Measurements from ENCODE around the gene ACOXL. TPM values are rescaled to one million over a fixed set of nuclear protein-coding genes. Genes with fewer than 3 reads are reported as not detected.
"Not testable (repeated sequence)": the region's sequence is repeated elsewhere in the genome, so short reads cannot be mapped to it uniquely, and the experiment has no call there.

Gene ACOXL
- total RNA-seq, 1 donor from 2014 or later = 1.2 TPM

DNA sequence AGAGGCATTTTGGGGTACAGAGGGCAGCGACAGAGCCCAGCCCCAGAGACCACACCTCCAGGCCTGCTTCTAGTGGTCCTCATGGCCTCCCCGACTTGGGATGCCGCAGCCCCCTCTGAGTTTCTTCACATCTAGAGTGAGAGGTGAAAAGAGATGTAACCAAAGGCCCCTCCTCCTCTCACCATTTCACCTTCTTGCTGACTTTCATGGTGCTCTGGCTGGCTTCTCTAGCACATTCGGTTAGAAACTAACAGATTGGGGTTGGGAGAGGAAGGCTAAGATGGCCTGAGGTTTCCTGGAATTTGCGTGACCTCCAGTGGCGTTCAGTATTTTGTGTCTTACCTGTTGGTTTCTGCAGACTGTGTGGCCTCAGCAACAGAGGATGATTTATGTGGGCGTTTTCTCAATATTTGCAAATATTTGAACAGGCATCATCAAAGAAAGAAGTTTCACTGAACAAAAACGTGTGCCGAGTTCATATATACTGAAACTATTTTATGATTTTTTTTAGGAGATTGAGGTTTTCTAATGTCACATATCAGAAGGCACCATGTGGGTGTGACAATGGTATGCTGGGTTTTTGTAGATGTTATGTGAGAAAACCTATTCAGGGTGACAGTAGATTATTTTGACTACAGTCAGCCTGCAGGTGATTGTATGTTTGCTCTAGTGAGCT, 318.5 kb downstream of the ACOXL start:
- intact Hi-C loops (cut with micrococcal nuclease) = loop anchor here (5.0 kb wide), 1 partner anchor 239 kb away; no protein-coding TSS in a partner anchor

DNA sequence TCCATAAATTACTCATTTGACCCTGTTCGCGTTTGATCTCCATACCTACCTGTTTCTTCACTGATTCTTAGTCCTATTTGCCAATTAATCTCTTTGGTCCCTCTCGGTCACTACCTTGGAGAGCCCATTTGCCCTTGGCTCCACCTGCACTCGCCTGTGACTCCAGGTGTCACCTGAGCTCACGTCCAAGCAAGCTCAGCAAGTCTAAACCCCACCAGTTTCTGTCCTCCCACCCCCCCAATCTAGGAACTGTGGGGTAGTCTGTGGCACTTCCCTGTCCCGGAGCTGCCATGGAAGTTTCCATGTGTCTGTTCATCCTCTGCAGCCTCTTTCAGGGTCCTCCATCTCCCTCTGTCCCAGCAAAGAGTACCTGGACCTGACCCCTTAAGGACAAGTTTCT, 320.2 kb downstream of the ACOXL start:
- intact Hi-C loops (cut with micrococcal nuclease) = loop anchor here (5.0 kb wide), 1 partner anchor 240 kb away; no protein-coding TSS in a partner anchor

DNA sequence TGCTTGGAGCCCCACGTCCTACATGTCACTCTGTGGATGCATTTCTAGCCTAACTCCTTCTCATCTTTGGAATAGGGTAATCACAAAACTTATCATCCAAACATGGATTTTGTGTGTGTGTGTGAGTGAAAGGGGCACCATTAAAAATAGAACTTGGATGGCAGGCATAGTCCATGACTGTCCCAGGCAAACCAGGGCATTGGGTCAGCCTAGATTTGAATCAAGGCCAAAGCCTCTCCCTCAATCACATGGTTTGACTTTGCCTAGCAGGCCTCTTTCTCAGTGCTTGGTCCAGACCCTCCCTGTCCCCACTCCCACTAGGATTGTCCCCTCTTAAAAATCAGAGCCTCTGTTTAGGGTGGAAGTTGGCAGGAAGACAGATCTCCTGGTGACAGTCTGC, 320.9 kb downstream of the ACOXL start:
- intact Hi-C loops (cut with micrococcal nuclease) = loop anchor here (5.0 kb wide), 1 partner anchor 241 kb away; no protein-coding TSS in a partner anchor

DNA sequence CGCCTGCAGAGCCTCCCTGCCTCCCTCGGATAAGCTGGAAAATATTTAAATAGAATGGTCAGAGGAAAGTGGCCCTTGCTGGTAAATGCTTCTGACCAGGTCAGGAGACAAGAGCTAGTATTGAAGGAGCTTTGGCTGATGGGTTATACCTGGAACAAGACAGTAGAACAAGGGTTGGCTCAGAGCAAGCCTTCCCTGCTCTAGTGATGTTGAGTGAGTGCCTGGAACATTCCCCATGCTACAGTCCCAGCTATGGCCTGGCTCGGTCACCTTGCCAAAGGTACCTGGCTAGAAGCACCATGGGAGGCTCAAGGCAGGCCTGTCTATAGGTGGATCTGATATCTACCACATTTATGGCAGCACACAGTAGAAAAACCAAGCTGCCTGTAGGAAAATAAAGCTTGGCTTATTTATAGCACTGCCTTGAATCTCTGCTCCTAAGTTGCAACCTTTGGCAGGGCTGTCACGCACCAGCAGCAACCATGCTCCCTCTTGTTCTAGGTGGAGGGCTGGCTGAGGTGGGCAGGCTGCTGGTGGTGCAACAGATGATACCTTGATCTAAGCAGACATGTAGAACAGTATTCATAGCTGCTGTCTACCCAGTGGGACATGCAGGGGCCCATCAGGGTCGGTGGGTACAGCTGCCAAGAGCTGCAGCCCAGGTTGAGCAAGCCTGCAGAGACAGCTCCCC, 321.6 kb downstream of the ACOXL start:
- intact Hi-C loops (cut with micrococcal nuclease) = loop anchor here (5.0 kb wide), 1 partner anchor 242 kb away; no protein-coding TSS in a partner anchor

DNA sequence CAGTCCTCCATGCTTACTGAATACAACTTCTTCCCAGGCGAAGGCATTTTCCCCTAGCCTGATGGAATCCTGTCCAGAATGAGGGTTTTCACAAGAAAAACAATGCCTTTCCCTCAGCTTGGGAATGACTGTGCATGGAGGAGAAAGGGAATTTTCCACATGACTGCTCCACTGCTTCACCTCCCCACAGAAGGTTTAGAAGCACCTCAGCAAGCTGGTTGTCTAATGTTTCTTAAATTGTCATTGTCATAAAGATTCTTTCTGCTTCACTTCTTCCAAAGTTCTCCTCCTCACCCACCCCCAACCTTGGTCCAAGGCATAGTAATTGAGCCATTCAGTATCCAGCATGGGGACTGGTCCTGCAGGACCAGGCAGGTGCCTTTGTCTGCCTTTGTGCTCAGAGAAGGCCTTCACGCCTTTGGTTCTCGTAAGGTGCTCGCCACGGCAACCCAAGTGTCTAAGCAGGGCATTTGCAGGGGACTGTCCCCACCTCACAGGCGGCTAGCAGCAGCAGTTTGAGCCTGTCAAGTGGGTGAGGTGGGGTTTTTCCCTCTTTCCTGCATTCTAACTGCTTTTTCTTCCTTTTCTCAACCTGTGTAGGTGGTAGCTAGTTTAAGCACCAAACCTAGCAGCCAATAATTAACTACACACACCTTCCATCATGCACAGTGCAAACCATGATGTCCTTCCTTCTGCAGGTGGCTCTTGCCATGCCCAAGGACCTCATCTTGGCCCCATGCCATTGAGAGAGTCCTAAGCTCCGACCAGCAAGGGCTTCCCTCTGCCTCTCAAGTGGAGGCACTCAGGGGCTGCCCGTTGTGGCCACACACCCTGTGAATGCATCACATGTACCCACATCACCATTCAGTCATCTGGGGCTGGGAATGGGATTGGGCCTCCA, 322.7 kb downstream of the ACOXL start:
- intact Hi-C loops (cut with micrococcal nuclease) = loop anchor here (5.0 kb wide), 1 partner anchor 243 kb away; no protein-coding TSS in a partner anchor

DNA sequence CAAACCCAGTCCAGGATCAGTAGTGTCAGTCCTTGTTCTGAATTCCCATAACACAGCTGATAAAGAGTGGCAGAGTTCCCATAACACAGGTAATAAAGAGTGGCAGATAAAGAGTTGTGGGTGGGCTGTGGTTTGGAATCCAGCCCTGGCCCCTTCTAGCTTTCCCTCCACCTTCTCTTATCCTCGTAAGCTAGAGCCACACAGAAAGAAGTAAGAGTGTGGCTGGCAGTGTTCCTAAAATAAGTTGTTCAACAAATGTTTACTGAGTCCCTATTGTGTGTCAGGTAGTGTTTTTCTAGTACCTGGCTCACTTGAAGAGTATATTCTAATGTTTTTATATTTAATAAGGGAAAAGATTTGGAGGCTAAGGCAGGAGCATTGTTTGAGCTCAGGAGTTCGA, 323.4 kb downstream of the ACOXL start:
- intact Hi-C loops (cut with micrococcal nuclease) = no loop called here

DNA sequence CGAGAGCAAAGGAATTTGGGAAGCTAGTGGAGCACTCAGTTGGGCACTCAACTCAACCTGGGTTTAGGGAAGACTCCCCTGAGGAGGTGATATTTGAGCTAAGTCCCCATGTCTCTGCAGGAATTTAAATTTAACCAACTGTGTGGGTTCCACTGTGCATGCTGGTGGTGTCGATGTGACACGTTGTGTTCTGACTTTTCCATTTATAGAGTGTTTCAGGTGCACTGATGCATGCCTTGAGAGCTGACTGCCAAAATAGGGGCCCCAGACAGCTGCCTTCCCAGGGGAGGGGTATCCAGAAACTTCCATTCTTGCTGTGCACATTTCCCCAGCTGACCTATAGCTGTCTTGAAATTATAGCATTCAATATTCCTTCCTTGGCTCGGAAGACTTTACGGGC, 324.7 kb downstream of the ACOXL start:
- intact Hi-C loops (cut with micrococcal nuclease) = no loop called here

DNA sequence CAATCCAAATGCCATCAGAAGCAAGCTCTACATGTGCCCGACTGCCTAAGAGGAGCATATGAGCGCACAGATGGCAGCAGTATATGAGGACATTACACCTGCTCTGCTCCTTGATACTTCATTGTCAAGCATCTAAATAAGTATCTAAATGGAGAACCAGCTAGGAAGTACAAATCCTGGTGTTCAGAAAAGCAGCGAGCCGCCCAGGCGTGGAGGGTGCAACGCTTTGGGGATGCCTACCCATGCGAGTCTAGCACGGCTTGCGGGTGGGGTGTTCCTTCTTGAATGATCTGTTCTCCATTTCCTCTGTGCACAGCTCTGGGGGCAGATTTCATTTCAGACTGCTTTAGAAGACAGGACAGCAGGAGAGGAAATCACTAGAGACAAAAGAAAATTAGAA, 325.3 kb downstream of the ACOXL start:
- intact Hi-C loops (cut with micrococcal nuclease) = no loop called here

DNA sequence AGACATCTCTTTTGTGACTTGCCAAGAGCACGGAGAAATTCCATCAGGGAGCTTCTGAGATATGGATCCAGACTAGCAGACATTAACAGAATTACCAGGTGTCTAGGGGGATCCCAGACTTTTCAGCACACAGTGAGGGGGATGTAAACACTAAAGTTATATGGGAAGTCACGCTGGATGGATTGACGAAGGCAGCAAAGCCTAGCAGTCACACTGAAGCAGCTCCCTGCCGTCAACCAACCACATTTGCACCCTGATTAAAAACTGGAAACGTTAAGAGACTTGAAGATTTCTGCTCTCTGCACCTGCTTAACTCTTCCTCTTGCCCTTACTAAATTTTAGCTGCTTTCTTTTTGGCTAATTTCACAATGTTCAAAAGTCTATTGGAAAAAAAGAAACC, 325.9 kb downstream of the ACOXL start:
- intact Hi-C loops (cut with micrococcal nuclease) = no loop called here

DNA sequence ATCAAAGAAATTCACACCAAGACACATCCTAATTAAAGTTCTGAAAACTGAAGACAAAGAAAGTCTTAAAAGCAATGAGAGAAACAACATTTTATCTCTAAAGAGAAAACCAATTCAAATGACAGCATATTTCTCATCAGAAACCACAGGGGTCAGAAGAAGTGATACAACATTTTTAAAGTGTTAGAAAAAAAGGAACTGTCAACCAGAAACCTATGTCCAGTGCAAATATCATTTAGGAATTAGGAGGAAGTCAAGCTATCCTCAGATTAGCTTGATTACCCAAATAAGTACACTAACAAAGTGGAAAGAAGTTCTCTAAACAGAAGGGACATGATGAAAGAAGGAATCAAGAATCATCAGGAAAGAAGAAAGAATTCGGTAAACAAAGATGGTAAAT, 328.8 kb downstream of the ACOXL start:
- intact Hi-C loops (cut with micrococcal nuclease) = no loop called here

DNA sequence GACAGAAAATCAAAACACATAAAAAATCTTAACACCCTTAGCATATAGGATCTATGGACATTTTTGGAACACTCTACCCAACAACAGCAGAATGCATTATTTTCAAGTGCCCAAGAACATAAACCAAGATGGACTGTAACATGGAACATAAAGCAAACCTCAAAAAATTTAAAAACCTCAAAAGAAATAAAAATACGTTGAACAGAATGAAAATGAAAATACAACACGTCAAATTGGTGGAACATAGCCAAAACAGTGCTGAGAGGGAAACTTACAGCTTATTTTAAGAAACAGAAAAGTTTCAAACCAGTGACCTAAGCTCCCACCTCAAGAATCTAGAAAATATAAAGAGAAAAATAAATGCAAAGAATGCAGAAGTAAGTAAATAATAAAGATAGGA, 330.0 kb downstream of the ACOXL start:
- intact Hi-C loops (cut with micrococcal nuclease) = no loop called here

DNA sequence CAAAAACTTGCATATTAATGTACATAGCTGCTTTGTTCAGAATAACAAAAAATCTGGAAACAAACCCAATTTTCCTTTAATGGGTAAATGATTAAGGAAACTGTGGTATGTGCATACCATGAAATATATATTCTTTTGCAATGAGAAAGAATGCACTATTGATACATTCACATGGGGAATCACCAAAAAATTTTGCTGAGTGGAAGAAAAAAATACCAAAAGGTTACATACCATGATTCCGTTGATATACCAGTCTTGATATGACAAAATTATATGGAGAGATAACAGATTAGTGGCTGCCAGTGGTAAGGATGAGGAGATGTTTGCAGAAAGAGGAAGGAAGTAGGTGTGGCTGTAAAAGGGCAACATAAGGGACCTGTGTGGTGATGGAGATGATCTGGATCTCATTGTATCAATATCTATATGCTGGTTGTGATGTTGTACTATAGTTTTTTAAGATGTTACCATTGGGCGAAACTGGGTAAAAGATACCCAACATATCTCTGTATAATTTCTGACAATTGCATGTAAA, 333.8 kb downstream of the ACOXL start:
- intact Hi-C loops (cut with micrococcal nuclease) = no loop called here

DNA sequence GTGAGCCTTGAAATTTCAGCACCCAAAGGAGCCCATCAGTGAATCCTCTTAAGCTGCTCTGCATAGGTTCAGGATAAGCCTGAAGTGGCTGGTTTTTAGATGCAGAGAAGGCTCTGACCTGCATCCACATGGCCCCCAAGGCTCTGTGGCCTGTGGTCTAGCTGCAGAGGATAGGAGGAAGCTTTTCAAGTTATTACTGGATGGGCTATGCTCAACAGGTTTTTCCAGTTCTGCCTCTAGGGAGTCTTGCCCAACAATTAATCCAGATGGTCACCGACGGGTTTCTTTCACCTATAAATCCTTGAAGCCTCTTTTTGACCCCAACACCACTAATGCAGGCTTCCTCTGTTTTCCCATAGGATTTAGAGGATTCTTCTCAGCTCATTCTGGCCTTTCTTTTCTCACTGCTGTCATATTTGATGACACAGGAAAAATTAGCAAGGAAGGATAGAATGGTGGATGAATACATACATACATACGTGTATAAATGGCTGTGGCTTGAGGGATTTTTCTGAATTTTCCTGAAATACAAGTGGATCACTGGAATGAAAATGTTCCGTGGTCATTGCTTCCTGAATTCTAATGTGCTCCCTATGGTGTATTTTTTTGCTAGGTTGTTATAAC, 336.2 kb downstream of the ACOXL start:
- intact Hi-C loops (cut with micrococcal nuclease) = no loop called here

DNA sequence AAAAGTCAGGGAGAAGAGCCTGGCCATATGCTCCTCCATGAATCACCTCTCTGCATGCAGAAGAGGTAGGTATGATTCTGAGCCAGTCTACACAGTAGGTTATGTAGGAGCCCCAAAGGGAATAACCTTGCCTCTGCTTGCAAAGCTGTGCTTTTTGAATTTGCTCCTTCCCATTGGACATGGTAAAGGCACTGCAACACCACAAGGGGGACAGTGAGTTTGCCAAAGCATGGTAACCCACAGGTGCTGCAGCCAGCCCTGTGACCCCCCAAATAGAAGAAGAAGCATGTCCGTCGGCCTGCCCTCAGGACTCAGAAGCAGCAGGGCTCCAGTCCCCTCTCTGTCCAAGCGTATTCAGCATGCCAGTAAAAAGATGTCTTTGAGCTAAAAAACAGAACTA, 337.3 kb downstream of the ACOXL start:
- intact Hi-C loops (cut with micrococcal nuclease) = no loop called here

DNA sequence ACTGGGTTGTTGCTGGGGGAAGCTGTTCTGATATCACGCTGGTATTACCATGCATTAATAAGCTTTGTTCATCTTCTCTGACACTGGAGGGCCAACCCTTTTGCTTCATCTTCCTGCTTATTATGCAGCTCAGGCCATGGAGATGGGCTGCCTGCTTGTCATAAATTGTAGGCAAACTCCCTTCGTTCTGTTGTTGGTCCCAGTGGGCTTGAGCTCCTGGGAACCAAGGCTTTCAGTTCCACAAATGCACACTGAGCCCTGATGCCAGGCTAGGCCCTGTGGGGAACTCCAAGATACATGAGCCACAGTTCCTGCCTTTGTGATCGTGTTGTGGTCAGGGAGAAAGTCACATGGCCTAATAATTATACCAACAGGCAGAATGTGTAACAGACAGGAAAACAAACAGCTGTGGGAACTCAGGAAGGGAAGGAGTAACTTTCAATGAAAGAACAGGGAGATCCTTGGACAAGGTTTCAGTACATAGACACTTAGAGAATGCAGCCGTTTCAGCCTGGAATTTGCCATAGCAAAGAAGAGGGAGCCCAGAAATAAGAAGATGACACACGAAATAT, 339.3 kb downstream of the ACOXL start:
- intact Hi-C loops (cut with micrococcal nuclease) = no loop called here

DNA sequence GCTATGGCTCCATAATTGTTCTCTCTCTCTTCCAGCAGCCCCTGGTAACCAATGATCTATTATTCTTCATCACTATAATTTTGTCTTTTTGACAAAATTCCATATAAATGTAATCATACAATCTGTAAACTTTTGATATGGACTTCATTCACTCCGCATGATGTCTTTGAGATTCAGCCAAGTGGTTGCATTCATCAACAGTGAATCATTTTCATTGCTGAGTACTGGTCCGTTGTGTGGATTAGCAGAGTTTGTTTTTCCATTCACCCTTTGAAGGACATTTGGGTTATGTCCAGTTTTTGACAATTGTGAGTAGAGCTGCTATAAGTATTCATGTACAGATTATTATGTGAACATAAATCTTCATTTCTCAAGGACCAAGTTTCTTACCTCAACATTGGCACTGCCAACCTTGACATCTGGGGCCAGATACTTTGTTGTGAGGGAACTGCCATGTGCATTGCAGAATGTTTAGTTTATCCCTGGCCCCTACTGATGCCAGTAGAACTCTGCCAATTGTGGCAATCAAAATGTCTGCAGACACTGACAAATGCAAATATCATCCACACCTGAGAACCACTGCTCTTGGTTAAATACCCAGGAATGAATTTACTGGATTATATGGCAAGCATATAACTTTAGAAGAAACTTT, 340.0 kb downstream of the ACOXL start:
- intact Hi-C loops (cut with micrococcal nuclease) = no loop called here

DNA sequence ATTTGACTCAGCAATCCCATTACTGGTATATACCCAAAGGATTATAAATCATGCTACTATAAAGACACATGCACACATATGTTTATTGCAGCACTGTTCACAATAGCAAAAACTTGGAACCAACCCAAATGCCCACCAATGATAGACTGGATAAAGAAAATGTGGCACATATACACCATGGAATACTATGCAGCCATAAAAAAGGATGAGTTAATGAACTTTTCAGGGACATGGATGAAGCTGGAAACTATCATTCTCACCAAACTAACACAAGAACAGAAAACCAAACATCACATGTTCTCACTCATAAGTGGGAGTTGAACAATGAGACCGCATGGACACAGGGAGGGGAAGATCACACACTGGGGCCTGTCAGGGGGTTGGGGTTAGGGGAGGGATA, 350.3 kb downstream of the ACOXL start:
- intact Hi-C loops (cut with micrococcal nuclease) = not testable (repeated sequence)

DNA sequence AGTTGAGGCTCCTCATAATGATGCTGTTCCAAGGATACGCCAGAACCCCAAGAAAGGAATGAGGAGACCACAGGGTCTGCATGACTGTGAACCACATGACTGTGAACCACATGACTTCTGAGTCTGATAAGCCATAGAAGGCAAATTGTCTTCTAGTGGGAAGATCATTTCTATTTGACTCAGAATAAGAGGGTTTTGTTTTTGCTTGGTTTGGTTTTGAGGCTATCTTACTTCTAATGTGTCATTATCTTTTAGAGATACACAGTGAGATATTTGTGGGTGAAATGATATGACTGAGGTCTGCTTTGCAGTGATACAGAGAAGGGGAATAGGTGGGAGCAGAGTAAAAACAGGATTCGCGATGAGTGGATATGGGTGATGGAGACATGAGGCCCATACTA, 359.4 kb downstream of the ACOXL start:
- intact Hi-C loops (cut with micrococcal nuclease) = no loop called here

DNA sequence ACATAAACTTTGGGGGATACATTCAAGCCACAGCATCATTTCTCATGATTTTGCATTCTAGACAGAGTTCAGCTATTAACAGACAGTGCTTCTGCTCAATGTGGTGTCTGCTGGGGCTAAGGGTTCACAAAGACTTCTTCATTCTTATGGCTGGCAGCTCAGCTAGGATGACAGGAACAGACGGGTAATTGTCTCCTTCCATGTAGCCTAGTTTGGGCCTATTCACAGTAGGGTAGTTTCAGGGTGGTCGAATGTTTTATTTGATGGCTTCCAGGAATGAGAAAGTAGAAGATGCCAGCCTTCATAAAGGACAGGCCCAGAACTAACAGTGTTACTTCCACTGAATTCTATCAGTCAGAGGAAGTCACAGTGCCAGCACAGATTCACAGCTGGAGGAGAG, 362.3 kb downstream of the ACOXL start:
- intact Hi-C loops (cut with micrococcal nuclease) = no loop called here

DNA sequence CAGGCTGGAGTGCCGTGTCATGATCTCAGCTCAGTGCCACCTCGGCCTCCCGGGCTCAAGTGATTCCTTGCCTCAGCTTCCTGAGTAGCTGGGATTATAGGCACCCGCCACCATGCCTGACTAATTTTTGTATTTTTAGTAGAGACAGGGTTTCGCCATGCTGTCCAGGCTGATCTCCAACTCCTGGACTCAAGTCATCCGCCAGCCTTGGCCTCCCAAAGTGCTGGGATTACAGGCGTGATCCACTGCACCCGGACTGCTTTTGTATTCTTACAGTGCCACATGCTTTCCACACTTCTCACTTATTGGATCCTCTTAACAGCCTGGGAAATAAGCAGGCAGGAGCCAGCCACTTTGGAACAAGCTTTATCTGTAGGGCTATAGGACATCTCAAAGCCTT, 363.1 kb downstream of the ACOXL start:
- intact Hi-C loops (cut with micrococcal nuclease) = no loop called here
